Forelimb muscle (tissue), 1 donor: Measurements from ENCODE around the gene RASL10A. TPM values are rescaled to one million over a fixed set of nuclear protein-coding genes. Genes with fewer than 3 reads are reported as not detected.
"Not testable (repeated sequence)": the region's sequence is repeated elsewhere in the genome, so short reads cannot be mapped to it uniquely, and the experiment has no call there.

Experiments
- DNase-seq: peaks from one replicate; pipeline ENCODE4 v3.0.0-alpha.2; 2013; ENCODE audit warnings: low read depth
- polyA plus RNA-seq: library from polyadenylated mRNA; unstranded; fragments of 120-200 nt; gene quantifications from one replicate; pipeline ENCODE4 v1.2.1, GENCODE V29; 2013; ENCODE audit not compliant: insufficient read length

Gene RASL10A, protein sequence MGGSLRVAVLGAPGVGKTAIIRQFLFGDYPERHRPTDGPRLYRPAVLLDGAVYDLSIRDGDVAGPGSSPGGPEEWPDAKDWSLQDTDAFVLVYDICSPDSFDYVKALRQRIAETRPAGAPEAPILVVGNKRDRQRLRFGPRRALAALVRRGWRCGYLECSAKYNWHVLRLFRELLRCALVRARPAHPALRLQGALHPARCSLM
- 2.5 TPM for polyA plus RNA-seq

DNA sequence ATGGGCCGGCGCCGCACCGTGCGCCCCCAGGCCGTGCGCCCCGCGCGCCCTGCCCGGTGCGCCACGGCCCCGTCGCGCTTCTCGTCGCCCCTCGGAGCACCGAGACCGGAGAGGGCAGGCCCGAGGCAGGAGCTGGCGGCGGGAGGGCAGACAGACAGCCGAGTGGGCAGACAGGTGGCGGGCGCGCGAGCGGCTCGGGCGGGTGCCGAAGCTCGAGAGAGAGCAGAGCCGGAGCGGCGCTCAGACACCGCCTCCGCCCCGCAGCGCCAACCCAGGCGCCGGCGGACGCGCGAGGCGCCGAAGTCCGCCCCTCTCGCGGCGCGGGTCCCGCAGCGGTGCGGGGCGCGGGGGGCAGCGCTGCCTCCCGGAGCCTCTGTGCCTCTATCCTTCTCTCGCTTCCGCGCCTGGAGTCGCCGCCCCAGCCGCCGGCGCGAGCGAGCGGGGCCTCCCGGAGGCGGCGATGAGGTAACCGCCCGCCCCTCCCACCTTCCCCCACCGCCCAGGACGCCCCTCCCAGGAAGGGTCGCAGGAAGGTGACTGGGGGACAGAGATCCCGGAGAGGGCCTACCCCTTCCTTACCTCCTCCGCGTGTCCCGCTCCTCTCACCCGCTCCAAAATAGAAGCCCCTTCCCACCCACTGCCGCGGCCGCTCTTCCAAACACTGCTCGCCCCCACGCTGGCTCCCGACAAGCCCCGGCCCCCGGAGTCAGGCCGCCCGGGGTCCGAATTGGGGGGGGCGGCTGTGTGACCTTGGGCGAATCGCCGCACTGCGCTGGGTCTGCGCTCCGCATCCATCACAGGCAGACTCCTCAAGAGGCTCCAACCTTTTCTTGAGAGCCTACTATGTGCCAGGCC is at the start of gene RASL10A:
TSS of gene RASL10A (minus strand) at position 412 of the 855 bp plus-strand sequence. CDS start 451 bp downstream, outside the sequence.
- no peak for DNase-seq

DNA sequence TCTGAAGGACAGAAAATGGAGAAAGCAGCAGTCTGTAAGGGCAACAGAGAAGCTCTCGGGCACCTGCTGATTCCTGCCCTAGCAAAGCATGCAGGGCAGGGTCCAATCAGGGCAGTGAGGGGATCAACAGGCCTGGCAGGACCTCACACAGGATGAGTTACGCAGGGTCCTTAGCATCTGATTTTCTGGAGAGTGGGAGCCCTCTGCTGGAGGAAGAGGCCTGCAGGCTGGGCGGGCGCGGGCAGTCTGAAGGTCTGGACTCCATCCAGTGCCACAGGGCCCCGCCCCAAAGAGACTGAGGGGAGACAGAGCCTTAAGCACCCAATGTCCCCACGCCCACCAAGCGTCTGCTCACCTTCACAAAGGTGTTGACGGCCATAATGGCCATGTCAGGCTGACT is 44.0 kb upstream of the RASL10A start:
- no peak for DNase-seq

- DNase-seq, result not testable (repeated sequence)
Measured at GRCh38 chr22:29357193-29357890, 41.8 kb upstream of the RASL10A start.

DNA sequence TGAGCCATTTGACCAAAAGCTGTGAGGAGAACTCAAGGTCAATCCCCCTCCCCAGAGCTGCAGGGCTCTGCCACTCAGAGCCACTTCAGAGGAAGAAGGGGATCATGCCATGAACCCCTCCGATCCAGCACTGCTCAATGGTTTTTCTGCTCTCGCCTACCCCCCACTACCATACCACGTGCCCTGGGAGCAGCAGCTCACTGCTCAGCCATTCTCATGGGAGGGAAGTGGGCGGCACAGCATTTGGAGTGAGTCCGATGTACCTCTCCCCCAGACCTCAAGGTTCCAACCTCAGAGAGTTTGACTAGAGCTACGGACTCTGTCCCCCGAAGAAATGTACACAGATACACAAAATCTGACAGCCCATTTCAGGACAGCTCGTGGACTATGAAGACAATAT is 38.4 kb upstream of the RASL10A start:
- no peak for DNase-seq

GRCh38 chr22:29353286-29353685 is 37.8 kb upstream of the RASL10A start:
- no peak for DNase-seq

DNA sequence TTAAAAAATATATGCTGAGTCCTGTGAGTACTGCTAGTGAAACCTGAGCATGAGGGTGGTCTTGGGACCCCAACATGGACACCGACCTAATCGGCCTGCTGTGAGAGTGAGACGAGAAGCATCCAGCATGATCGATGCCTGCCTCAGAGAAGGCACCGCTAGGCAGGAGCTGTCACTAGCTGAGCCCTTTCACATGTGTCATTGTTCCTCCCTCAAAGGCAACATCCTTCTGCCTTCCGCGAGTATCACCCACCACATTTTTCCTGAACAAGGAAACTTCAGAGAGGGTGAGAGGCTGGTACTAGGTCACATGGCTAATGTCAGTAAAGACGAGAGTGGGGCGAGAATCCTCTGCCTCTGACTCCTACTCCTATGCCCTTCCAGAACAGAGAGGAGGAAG is 37.3 kb upstream of the RASL10A start:
- no peak for DNase-seq

DNA sequence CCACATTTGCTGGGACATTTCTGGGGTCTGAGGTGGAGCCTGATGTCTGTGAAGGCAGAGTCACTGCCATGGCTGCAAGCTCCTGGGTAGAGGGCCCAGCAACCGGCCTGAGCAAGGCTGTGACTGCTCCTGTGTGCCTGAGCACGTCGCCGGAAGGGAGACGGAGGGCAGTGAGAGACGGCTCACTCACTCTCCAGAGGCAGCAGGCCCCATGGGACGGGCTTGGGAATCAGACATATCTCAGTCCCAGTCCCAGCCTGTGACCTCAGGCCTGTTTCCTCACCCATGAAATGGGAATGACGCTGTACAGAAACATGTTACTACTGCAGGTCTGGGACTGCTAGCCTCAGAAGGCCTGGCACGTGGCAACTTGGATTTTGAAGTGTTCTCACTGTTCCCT is 36.4 kb upstream of the RASL10A start:
- DNase-seq, result no peak

DNA sequence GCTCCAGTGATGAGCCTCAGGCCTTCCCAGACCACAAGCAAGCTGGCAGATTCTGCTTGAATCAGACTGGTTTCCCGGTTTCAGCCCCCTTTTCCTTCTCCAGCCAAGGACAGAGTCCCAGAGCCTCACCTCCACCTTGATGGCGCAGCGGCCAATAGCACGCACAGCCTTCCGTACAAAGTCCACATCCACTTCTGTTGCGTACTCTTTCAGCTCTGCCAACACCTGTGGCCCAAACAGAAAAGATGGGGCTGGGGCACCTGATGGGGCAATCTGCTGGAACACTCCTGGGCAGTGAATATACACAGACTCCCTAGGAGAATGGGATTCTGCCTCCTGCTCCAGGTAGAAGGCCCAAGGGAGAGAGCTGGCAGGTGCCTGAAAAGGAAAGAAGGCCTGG is 35.5 kb upstream of the RASL10A start:
- no peak for DNase-seq

DNA sequence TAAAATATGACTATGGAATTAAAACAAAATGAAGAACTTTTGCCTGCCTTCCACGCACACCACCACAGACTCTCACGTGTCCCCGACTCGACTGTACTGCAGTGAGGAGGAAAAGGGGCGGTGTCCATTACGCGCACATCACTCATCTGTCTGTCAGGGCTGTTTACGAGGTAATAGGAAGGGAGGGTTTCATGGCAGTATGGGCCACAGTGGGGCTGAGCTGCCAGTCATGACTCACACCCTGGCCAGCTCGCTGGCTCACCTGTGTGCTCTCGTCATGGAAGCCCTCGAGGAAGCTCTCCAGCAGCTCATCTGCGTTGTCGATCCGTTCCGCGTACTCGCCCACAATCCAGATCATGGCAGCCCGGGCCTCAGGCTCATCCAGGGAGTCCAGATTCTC is 33.5 kb upstream of the RASL10A start:
- DNase-seq, result no peak

DNA sequence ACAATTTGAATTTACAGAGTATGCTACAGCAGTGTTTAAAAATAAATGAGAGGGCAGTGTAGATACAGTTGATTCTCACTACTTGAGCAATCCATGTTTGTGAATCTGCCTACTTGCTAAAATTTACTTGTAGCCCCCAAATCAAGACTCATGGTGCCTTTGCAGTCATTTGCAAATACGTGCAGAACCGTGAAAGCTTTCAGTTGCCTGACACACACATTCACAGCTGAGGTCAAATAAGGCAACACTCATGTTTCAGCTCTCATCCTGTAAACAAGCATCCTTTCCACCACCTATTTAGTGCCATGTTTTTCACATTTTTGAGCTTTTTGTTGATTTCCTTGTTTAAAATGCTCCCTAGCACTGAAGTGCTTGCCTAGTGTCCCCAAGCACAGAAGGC is 32.5 kb upstream of the RASL10A start:
- DNase-seq, result no peak

- DNase-seq, result no peak
Measured at GRCh38 chr22:29346659-29347058, 31.2 kb upstream of the RASL10A start.

DNA sequence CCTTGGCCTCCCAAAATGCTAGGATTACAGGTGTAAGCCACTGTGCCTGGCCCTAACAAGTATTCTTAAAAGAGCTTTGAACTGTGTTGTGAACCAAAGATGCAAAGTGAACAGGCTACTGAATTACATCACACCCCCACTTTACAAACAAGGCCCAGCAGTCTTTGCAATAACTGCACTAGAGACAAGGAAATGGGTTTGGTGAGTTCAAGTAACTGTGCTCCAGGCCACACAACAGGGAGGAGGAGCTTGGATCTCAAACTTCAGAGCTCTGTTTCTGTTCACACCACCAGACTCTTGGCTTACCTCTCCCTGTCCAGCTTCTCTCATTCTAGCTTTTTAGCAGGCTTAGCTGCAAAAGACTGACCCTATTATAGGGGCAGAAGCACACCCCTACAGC is 30.4 kb upstream of the RASL10A start:
- DNase-seq, result no peak

DNA sequence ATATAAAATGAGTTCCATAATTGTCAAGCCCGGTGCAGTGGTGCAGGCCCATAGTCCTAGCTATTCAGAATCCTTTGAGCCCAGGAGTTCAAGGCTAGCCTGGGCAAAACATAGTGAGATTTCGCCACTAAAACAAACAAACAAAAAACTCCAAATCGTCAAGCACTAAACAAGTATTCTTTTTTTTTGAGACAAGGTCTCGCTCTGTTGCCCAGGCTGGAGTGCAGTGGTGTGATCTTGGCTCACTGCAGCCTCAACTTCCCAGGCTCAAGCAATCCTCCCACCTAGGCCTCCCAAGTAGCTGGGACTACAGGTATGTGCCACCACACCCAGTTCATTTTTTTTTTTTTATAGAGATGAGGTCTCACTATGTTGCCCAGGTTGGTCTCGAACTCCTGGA is 29.4 kb upstream of the RASL10A start:
- DNase-seq, result not testable (repeated sequence)

- DNase-seq, result no peak
Measured at GRCh38 chr22:29344137-29344536, 28.6 kb upstream of the RASL10A start.

GRCh38 chr22:29343313-29343805 is 27.9 kb upstream of the RASL10A start:
- DNase-seq, result no peak

DNA sequence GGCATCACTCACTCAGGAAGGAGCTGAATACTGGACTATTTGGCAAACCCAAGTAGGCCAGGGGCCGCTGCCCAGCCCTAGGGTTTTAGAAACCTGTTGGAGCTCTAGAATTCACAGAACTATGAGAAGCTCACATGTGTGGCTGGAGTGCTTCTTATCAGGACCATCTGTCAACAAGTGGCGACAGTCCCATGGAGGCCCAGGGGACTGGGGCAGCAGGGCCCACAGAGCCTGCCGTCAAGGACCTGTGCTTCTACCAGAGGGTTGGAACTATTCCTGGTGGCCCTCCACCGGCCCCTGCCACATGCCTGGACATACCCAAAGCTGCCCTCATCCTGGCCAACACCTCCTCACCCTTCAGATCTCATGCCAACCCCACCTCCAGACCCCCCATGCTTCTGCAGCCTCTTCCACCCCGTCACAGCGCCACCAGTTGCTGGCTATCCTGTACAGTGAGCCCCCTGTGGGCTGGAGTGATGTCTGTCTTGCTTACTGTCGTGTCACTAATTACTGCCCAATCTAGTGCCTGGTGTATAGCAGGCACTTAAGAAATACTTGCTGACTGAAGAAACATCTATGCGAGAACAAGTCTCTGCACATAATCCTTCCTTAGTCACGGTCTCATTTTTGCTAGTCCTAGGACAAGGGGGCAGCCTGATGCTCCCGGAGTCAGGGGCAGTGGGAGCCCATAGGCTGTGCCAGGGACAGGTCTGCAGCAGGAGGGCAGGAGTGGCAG is 27.2 kb upstream of the RASL10A start:
- no peak for DNase-seq

DNA sequence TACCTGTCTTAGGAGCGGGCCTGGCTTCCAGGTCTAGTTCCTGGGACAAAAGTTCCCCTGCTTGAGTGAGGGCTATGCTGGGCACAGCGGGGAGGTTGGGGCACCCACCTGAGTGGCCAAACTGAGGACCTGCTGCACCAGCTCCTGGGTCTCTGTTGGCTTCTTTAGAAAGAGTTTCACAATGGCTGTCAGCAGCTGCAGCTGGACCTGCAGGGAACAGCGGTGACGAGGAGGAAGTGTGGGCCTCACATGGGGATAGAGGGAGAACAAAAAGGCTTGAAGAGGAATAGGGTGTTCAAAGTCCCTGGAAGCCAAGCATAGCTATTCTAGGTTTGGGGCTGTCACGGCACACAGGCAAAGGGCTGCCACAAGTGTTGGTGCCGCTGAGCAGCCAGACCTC is 26.7 kb upstream of the RASL10A start:
- DNase-seq, result no peak

- DNase-seq, result no peak
Measured at GRCh38 chr22:29341849-29342127, 26.3 kb upstream of the RASL10A start.

DNA sequence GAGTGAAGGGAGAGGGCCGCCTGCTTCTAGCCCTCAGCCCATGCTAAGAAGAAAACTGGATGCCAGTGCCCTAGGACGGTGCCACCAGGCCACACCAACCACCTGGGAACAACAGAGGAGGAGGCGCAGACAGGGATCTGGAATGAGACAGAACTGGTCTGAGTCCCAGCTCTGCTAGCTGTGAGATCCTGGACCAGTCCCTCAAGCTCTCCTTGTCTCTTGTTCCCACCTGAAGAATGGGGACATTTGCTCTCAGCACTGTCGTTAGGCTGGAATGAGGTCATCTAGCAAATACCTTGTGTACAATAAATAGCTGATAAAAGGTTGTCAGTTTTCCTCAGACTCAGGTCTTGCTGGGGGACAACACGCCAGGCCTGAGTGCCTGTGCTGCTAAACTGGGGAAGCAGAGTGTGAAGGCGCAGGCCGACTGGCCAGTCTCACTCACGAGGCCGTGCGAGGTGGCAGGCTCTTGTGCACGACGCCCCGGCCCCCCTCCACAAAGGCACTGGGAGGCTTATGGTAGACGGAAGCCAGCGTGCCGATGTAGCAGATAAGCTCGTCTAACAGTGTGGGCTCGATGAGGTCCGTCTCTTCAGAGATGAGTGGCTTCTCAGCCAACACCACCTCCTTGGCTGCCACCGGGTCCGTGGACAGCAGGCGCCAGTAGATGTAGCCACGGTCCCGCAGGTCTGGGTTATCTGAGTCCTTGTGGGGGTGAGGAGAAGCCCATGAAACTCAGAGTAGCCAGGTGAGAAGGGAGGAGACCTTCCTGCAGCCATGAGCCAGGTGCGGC is 25.8 kb upstream of the RASL10A start:
- DNase-seq, result no peak

- no peak for DNase-seq
Measured at GRCh38 chr22:29340566-29340965, 25.1 kb upstream of the RASL10A start.
